Ishikawa (cell line): ENCODE measurements around the gene KLHL28.

Experiments
- CEBPB ChIP-seq: IDR thresholded peaks from 2 replicates; pipeline ENCODE4 v1.6.1; 2012
- CREB1 ChIP-seq: IDR thresholded peaks from 2 replicates; pipeline ENCODE4 v1.6.1; 2012; ENCODE audit warnings: low read depth
- EGR1 ChIP-seq: IDR thresholded peaks from 2 replicates; pipeline ENCODE4 v1.6.1; 2012
- EP300 ChIP-seq: IDR thresholded peaks from 2 replicates; pipeline ENCODE4 v1.6.1; 2012; ENCODE audit warnings: borderline replicate concordance
- FOXM1 ChIP-seq: IDR thresholded peaks from 2 replicates; pipeline ENCODE4 v1.6.1; 2012; ENCODE audit warnings: low read depth, borderline replicate concordance
- MAX ChIP-seq: IDR thresholded peaks from 2 replicates; pipeline ENCODE4 v1.6.1; 2012
- NFIC ChIP-seq: IDR thresholded peaks from 2 replicates; pipeline ENCODE4 v1.6.1; 2012
- RAD21 ChIP-seq: IDR thresholded peaks from 2 replicates; pipeline ENCODE4 v1.6.1; 2012; ENCODE audit warnings: low read depth
- REST ChIP-seq: IDR thresholded peaks from 2 replicates; pipeline ENCODE4 v1.6.1; 2012; ENCODE audit warnings: low read depth, mild to moderate bottlenecking
- TAF1 ChIP-seq: IDR thresholded peaks from 2 replicates; pipeline ENCODE4 v1.6.1; 2012; ENCODE audit warnings: low read depth, mild to moderate bottlenecking
- TCF12 ChIP-seq: IDR thresholded peaks from 2 replicates; pipeline ENCODE4 v1.6.1; 2012; ENCODE audit warnings: low read depth
- USF1 ChIP-seq: IDR thresholded peaks from 2 replicates; pipeline ENCODE4 v1.6.1; 2012
- YY1 ChIP-seq: IDR thresholded peaks from 2 replicates; pipeline ENCODE4 v1.6.1; 2012; ENCODE audit warnings: low read depth
- ZBTB7A ChIP-seq: IDR thresholded peaks from 2 replicates; pipeline ENCODE4 v1.6.1; 2012; ENCODE audit warnings: low read depth

- TF ChIP-seq CEBPB (no peak), TAF1 (no peak), EGR1 (no peak), CREB1 (no peak), RAD21 (no peak), REST (no peak), ZBTB7A (no peak), MAX (no peak), YY1 (no peak), EP300 (no peak), FOXM1 (no peak), USF1 (no peak), TCF12 (no peak), NFIC (no peak)
These were observed 63.2 kb downstream of the KLHL28 start for GRCh38 chr14:44898551-44898950.
